Jurkat, Clone E6-1 (cell line): ENCODE results near the gene PDLIM4.

ENCODE experiments used
- DNase-seq: peaks from one replicate; pipeline ENCODE4 v3.0.0-alpha.2; 2011; ENCODE audit warnings: low read depth, low spot score
- H3K4me3 ChIP-seq: 2 replicates; pipeline ENCODE4 v1.5.1; 2011; ENCODE audit warnings: mild to moderate bottlenecking, low read length, control low read depth, moderate library complexity

The PDLIM4 gene

DNA sequence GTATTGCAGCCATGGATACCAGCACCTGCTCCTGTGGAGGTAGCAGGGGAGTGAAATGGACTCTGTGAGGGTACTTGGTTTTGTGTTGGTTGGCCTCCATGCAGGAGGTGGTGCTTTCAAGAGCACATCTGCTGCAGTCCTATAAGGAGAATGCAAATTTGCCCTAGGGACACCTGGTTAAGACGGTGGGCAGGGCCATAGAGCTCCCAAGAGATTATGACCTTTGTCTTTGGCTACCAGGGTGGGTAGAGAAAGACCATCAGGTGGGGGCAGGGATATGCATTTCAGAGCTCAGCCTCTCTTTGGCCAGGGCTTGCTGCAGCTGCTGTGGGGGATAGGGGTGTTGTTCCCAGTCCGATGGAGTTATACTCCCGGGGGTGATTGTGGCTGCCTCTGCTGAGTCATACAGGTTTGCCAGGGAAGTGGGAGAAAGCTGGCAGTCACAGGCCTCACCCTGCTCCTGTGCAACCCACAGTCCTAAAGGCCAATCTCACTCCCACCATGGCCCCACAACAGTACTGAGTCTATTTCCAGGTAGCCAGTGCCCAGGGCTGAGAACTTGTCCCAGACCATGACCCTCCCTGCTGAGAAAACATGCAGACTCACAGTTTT is 14.0 kb upstream of the PDLIM4 start:
- no peak for DNase-seq
- no peak overlapping the region for H3K4me3 ChIP-seq

DNA sequence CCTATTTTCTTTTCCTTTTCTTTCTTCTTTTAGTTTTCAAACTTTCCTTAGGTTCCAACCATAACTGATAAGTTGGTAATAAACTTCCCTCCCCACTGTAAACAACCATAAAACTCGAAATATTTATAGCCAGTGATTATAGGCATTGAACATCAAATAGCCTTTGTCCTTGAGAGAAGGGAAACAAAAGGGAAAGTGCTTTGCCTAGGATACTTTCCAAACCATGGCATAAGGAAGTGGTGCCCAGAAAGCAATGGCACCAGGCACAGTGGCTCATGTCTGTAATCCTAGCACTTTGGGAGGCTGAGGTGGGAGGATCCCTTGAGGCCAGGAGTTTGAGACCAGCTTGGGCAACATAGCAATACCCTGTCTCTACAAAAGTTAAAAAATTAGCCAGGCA is 11.9 kb upstream of the PDLIM4 start:
- no peak overlapping the region for H3K4me3 ChIP-seq
- DNase-seq, result no peak

DNA sequence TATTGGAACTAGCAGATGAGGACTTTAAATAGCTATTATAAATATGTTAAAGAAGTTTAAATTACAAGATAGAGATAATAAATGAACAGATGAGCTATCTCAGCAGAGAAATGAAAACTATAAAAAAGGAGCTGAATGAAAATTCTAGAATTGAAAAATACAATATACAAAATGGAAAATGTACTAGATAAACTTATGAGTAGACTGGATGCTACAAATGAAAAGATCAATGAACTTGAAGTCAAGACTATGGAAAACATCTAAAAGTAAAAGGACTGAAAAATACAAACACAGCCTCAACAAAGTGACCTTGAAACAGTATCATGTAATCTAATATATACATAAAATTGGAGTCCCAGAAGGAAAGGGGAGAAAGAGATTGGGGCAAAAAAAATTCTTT is 10.7 kb upstream of the PDLIM4 start:
- no peak for DNase-seq
- no peak overlapping the region for H3K4me3 ChIP-seq

DNA sequence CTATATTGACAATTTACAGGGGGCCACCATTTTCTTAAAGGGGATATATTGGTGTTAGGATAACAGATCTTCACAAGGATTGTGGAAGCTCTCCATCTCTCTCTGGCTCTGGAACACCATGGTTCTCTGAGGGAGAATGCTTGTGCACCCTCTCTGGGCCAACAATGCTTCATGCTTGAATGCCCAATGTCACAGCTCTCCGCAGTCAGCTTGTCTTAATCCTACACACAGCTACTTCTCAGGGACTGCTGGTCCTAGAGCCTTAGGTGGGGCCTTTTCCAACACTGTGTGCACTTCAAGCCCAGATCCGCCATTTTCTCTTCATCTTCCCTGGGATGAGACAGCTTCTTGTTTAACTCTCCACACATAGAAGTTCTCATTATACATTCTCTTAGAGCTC is 6.9 kb upstream of the PDLIM4 start:
- no peak for DNase-seq
- no peak overlapping the region for H3K4me3 ChIP-seq

DNA sequence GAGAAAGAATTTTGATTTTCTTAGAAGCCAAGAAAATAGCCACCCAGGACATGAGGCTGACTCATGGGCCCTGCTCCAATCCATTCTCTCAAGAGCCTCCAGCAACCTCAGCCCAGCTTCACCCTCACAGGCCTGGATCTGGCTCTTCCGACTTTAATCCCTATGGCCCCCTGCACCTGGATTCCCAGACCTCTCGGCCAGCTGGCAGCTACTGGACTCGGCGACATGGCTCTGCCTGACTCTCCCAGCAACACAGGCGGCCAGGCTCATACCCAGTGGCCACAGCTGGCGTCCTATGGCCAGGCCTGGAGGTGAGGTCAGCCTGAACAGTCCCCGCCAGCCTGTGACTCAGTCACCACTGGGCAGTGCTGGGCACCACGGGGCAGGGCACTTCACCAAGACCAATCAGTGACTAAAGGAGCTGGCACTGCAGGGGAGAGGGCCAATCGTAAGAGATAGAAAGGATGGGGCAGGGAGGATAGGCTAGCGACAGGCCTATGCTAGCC is 6.2 kb upstream of the PDLIM4 start:
- no peak for DNase-seq
- H3K4me3 ChIP-seq, result no peak overlapping the region

DNA sequence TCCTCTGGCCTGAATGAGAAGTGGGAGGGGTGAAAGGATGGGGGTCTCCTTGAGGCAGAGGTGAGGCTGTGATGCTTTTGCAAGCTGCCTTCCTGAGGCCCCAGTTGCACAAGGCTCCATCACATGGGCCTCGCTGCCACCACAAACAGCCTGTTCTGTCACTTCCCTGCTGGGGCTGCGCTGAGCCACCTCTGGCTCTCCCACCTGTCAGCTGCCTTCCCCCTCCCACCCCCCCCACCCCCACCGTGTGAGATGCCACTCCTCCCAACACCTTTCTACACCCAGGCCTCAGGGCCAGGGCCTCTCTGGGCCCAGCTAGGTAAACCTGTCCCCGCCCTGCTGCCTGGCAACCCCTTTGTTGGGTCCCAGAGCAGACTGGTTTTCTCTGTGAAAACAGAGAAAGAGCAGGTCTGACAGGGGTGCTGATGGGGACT is 4.5 kb upstream of the PDLIM4 start:
- no peak for DNase-seq
- no peak overlapping the region for H3K4me3 ChIP-seq

DNA sequence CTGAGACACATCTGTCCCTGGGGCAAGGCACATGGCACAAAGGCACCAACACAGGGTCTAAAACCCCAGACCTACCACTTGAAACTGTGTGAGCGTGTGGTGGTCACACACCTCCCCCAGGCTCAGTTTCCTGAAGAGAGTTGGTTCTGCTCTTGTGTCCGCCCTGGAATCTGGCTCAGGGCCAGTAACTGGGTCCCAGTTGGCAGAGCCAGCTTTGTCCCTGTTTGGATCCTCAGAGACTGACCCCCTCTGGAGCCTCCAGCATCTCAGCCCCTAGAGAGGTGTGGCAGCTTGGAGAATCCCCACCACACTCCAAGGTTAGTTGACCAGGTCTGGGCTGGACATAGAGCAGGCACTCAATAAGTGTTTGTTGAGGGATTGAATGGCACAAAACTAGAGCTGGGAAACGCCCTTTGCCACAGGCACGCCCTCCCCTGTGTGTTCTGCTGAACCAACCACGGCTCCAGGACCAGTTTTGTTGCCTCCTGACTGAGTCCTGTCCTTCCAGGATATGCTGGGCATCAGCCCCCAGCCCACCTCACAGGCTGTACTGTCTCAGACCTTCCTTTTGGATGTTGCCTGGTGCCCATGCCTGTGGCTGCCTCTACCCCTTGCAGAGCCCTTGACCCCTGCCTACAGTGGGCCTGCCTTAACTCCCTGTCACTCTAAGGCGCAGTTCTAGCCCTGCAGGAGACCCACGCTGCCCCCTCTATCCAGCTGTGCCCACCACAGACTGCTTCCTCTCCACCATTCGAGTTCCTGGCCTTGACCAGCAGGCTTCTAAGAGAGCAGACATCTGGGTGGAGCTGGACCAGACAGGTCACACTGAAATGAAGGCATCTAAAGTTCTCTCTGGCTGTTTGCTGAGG is 3.8 kb upstream of the PDLIM4 start:
- no peak overlapping the region for H3K4me3 ChIP-seq
- no peak for DNase-seq

DNA sequence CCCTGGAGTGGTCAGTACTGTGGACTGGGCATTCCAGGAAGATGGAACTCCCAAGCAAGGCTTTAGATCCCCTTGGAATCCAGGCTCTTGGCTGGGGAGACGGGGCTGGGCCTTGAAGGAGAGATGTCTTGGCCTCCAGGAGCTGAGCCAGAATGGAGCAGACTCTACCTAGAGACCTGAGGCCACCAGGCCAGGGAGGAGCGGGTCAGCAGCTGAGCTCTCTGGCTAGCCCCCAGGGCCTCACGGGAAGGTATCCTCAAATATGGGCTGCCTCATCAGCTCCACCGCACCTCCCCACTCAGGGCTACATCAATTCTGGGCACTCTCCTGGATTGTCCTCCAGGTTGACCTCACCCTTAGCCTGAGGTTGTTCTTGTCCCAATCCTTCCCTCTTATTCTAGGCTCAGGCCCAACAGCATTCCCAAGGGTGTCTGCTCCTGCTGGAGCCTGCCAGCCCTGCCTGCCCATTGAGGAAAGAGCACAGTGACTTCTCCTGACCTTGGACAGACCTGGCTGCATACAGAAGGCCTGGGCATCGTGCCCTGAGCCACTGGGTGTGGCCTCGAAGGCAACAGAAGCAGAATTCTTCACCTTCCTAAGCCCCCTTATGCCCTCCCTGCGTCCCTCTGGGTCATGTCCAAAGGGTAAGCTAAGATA is 3.0 kb upstream of the PDLIM4 start:
- DNase-seq, result no peak
- no peak overlapping the region for H3K4me3 ChIP-seq

DNA sequence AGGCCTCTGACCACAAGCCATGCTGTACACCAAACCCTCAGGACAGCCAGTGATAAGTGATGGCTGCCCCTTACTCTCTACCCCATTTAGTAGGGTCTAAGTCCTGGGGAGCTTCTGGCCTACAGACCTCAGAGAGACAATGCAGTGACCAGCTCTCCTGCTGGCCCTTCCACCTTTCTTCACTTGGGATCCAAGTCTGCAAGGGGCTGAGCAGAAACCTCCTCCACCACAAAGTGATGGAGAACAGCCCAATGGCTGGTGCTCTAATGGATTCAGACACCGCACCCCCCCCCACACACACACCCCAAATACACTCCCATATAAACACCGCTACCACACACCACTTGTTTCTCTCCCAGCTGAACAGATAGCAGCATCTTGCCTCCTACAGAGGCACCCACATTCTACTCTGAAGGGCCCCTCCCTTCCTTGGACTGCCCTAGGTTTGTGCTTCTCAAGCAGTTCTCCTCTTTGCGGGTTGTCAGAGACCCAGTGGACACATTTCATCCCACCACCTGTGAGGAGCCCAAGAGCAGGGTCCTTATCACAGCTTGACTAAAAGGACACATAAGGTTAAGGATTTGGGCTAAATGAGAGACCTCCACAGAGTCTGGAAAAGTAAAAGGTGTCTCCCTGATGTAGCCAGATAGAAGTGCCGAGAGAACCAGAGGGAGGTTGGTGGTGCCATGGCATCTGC is 1.3 kb upstream of the PDLIM4 start:
- no peak overlapping the region for H3K4me3 ChIP-seq
- DNase-seq, result no peak

DNA sequence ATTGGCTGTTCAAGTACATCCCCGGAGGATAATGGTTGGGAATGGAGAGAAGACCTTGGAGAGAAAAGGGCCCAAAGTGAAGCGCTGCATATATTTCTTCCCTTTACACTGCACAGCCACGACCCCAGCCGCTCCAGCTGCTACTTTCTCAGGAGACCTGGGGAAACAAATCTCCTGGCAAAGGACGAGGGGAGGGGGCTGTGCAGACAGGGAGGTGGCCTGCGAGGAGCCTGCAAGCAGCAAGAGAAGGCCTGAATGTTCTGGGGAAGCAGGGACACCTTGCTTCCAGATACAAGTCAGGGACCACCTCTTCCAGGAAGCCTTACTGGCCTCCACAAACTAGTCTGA is 739 bp upstream of the PDLIM4 start:
- no peak overlapping the region for H3K4me3 ChIP-seq
- DNase-seq, result no peak

DNA sequence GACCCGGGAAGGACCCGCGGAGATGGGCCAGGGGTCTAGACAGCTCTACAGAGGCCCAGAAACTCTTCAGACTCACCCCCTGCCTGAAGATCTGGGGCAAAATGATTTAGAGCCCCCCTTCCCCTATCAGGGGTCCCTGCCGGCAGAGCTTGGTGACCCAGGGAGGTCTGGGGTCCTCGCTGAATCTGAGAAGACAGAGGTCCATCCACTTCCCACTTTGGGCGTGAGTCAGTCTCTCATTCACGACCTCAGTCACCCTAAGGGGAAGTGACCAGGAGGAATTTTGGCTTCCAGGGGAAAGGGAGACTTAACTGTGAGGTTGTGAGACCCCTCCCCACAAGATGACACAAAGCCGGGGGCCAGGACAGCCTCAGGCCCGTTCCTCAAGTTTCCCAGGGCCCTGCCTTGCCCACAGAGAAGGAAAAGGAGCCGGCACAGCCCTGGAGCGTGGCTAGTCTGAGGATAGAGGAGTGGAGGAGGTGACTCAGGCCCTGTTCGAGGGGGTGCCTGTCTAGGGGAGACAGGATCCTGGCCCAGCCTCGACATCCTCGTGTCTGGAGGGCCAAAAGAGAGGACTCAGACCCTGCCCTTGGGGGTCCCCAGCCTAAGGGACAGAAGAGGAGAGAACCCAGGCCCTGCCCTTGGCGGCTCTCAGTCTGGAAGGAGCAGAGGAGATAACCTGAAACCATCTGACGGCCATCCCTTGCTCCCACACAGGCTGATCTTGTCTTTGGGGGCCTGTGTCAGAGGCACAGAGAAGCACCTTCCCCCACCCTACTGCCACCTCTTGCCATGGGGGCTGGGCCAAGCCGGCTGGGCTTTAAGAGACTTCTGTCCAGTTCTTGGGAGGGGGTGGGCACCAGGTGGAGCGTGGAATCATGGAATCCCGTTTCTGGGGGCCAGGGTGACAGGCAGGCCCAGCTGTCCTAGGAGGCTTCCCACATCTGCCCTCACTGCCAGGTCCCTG is 889 bp downstream of the PDLIM4 start:
- DNase-seq, result no peak

DNA sequence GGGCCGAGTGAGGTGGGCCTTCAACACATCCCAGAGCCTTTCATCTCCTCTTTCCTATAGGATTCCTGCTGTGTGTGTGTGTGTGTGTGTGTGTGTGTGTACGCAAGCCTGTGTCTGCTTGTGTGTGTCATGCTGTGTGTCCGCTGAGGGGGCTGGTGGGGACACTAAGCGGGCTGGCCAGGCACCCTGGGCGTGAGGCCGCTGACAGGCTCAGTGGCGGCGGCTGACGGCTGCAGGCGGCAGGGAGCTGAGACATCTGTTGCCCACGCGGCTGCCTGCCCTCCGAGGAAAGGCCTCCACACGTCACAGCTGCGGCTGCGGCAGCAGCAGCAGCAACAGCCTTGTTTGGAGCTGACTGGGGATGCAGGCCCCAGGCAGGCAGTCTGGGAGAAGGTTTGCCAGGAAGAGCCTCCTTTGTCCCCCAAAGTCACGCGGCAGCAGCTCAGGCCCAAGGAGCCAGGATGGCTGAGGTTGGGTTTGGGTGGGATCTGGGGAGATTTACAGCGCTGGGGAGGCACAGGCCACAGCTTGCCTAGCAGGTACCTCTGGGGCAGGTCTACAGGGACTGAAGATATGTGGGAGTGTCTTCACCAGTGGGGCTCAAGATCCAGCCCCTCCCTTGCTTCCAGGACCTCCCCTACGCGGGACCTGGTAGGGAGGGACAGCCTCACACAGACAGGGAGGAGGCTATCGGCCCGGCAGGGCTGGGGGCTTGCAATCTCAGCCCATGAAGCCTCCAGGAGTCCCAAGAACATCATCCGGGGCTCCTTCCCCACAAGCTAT is 1.8 kb downstream of the PDLIM4 start:
- H3K4me3 ChIP-seq, result no peak overlapping the region
- DNase-seq, result no peak

More for the DNA sequence above, 889 bp downstream of the PDLIM4 start:
- no peak overlapping the region for H3K4me3 ChIP-seq

DNA sequence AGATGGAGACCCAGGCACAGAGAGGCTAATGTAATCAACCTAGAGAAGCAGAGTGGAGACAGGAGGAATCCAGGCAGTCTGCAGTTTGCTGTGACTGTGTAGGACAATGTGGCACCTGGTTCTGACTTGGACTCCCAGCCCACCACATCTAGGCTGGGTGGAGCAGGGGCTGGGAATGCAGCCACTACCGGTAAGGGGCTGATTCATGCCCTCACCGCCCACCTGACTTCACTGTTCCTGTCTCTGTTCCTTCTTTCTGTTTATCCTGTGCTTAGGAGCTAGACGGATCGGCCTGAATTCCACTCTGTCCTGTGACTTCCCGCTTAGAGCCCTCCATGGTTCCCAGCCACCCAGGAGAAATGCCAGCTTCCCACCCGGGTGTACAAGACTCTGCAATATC is 2.6 kb downstream of the PDLIM4 start:
- no peak overlapping the region for H3K4me3 ChIP-seq
- DNase-seq, result no peak

DNA sequence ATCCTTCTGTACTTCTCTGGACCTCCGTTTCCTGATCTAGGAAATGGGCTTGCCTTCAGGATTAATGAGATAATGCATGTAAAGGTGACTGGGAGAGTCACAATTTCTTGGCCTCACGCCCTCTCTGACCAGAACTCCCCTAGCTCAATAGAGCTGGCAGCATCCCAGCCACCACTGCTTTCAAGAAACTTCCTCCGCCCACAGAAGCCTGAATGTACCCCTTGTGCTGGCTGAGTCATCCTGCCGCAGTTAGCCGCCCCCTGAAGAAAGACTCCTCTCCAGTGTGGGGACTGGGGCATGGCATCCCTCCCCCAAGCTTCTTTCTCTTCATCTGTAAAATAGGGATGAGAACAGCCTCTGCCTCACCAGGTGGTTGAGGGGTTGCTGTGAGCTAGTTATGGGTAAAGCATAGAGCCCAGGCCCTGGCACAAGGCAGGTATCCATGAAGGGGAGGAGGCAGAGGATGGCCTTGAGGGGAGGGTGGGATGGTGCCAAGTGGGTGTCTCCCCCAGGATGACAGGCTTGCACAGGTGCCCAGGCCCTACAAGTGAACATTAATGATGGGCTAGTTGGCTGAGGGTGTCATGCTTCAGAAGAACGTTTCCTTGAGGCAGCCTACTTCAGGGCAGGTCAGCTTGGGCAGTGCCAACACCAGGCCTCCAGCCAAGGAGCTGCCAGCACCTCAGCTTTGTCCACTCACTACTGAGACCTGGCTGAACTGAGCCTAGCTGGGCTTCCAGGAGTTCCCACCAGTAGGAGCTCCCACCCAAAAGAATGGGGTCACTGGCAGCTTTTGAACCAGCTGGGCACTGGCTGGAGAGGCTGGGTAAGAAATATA is 3.4 kb downstream of the PDLIM4 start:
- H3K4me3 ChIP-seq, result no peak overlapping the region
- no peak for DNase-seq

DNA sequence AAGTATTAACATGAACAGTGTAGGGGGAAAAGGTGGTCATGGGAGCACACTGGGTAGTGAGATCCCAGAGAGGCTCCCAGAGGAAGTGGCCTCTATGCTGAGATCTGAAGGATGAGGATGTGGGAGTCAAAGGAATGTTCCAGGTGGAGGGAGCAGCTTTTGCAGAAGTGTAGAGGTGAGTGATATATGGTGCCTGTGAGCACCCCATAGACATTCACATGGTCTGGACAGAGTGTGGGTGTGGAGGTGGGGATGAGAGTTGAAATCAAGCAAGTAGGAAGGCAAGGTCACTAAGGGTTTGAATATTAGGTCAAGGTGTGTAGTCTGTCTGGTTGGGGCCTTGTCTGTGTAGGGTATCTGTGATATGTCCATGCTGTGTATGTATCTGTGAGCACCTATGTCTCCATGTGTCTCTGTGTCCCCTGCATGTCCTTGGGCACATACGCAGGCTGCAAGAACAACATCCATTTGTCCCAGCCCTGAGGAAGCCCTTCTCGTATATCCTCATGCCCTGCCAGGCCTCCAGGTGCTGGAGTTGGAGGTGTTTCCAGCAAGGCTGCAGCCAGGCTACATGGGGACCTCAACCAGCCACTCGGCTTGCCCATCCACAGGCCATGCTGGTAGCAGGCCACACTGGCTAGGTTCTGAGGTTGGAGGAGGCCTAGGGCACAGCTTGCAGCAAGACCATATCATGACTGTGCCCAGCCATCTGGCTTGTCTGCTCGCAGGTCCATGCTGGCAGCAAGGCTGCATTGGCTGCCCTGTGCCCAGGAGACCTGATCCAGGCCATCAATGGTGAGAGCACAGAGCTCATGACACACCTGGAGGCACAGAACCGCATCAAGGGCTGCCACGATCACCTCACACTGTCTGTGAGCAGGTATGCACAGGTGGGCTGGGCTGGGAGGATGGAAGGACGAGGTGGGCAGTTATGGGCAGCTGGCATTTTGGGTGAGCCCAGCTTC is 4.7 kb downstream of the PDLIM4 start:
- DNase-seq, result no peak
- H3K4me3 ChIP-seq, result no peak overlapping the region
